Breast epithelium (tissue), 3 donors: ENCODE measurements around the gene DUSP16.

Experiments
- CTCF ChIP-seq, 3 donors: fragments of 450-650 bp; IDR thresholded peaks; one replicate each; pipeline ENCODE4 v1.5.1; 2016 to 2017; ENCODE audit warnings: antibody characterized with exemption in 3 of 3, mild to moderate bottlenecking in 3 of 3, moderate library complexity in 3 of 3
- POLR2A ChIP-seq: fragments of 450-650 bp; IDR thresholded peaks from one replicate; pipeline ENCODE4 v1.6.1; 2016; ENCODE audit warnings: antibody characterized with exemption, mild to moderate bottlenecking, moderate library complexity
- POLR2AphosphoS5 ChIP-seq, 3 donors: sonication (generic); formaldehyde crosslinking; IDR thresholded peaks; one replicate each; pipeline ENCODE4 v1.6.1; 2017; ENCODE audit warnings: antibody characterized with exemption in 3 of 3

DNA sequence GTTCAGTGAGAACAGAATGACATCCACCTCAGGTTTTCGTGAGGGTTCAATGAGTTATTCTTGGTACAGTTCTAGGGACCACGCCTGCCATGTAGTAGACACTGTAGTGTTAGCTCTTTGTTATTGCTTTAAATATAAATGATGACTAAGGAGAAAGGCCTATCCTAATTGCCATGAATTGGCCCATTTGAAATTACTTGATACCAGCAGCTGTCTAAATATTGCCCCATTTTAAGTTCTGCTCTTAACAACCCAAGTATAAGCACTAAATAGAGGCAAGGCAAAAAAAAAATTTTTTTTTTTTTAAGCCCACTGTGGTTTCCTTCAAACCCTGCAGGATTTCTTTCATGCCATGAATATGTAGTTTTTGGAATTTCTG is 121.2 kb downstream of the DUSP16 start:
- TF ChIP-seq CTCF (IDR thresholded peaks at IDR 0.05) = no peak
- no peak for TF ChIP-seq POLR2A
- TF ChIP-seq POLR2AphosphoS5 (IDR thresholded peaks at IDR 0.05) = no peak
